Spleen (tissue), 7 donors: ENCODE results near the gene PATZ1.

Experiments
- CTCF ChIP-seq, 11 experiments: fragments of 200-600 bp in 7 of 11; fragments of 450-650 bp in 4 of 11; sonication (generic) in 4 of 11; IDR thresholded peaks in 8 of 11; conservative IDR thresholded peaks in 3 of 11; 1 replicate in 7 of 11; 2 replicates in 4 of 11; pipeline versions ENCODE4 v1.4.0 to v1.8.0; 2016 to 2021; ENCODE audit warnings: antibody characterized with exemption in 11 of 11, inconsistent platforms in 4 of 11, mild to moderate bottlenecking in 1 of 11
- POLR2A ChIP-seq, 3 donors: fragments of 450-650 bp; IDR thresholded peaks; one replicate each; pipeline ENCODE4 v1.5.1; 2017; ENCODE audit warnings: antibody characterized with exemption in 3 of 3, mild to moderate bottlenecking in 1 of 3
- POLR2AphosphoS5 ChIP-seq, 3 donors: sonication (generic); formaldehyde crosslinking; IDR thresholded peaks; one replicate each; pipeline ENCODE4 v1.5.1; 2017; ENCODE audit warnings: antibody characterized with exemption in 3 of 3
- donor health status: DM: no; HTN: no; CAD: no; lungs with moderate emphysema.
- donor health status: DM: no; HTN: no; CAD: no.
- donor health status: DM: no; HTN: no; CAD: no.

- TF ChIP-seq CTCF (IDR thresholded peaks at IDR 0.05 in 8 of 11, conservative IDR thresholded peaks at IDR 0.05 in 3 of 11) (no peak), POLR2AphosphoS5 (IDR thresholded peaks at IDR 0.05) (no peak), POLR2A (IDR thresholded peaks at IDR 0.05) (no peak)
Observed at GRCh38 chr22:31326877-31327276, 19.3 kb downstream of the PATZ1 start.
